Panc1 (cell line): ENCODE data around the gene IZUMO4.

Experiments used
- CTCF ChIP-seq: fragments of 450-650 bp; IDR thresholded peaks from 2 replicates; pipeline ENCODE4 v1.5.1; 2017; ENCODE audit warnings: mild to moderate bottlenecking
- POLR2AphosphoS5 ChIP-seq: IDR thresholded peaks from 2 replicates; pipeline ENCODE4 v1.6.1; 2012; ENCODE audit warnings: mild to moderate bottlenecking, low read depth, low read length, moderate library complexity
- REST ChIP-seq, 2 experiments: IDR thresholded peaks; 2 replicates each; pipeline ENCODE4 v1.6.1; 2011 to 2012; ENCODE audit warnings: low read depth in 2 of 2, control low read depth in 1 of 2, low read length in 1 of 2, mild to moderate bottlenecking in 1 of 2, moderate library complexity in 1 of 2; ENCODE audit not compliant: insufficient read depth in 1 of 2
- SIN3A ChIP-seq: IDR thresholded peaks from 2 replicates; pipeline ENCODE4 v1.6.1; 2012; ENCODE audit warnings: low read depth, mild to moderate bottlenecking, low read length, moderate library complexity, borderline replicate concordance; ENCODE audit not compliant: insufficient read depth
- TCF7L2 ChIP-seq: IDR thresholded peaks from 2 replicates; pipeline ENCODE4 v1.6.1; 2011; ENCODE audit warnings: mild to moderate bottlenecking, low read depth, low read length, inconsistent platforms

GRCh38 chr19:2099937-2100718, 3.4 kb downstream of the IZUMO4 start:
- no peak for TF ChIP-seq REST (IDR thresholded peaks at IDR 0.05; ENCODE audit: insufficient read depth in 1 of 2, low read depth in 2 of 2, low read length in 1 of 2)
- no peak for TF ChIP-seq CTCF
- 0 out of 2 replicates have a peak, but pooled peaks have one; percentile 3 for TF ChIP-seq POLR2AphosphoS5
- TF ChIP-seq SIN3A = no peak
- no peak for TF ChIP-seq TCF7L2
